Gastrocnemius medialis (tissue), 4 donors: ENCODE measurements around the gene ANO10. TPM values are rescaled to one million over a fixed set of nuclear protein-coding genes. Genes with fewer than 3 reads are reported as not detected.

ENCODE experiments used
- ATAC-seq, 2 donors: fragments of 150-250 bp; one replicate each; pipeline ENCODE4 v1.9.1; 2016
- DNase-seq, 2 donors: peaks; one replicate each; pipeline ENCODE4 v3.0.0-alpha.2; 2019
- H3K27ac ChIP-seq, 4 donors: fragments of 200-600 bp; sonication (generic); 1 replicate in 1 of 4; 2 replicates in 3 of 4; pipeline ENCODE4 v1.5.1; 2016 to 2018; ENCODE audit warnings: mild to moderate bottlenecking in 2 of 4, moderate library complexity in 1 of 4
- H3K27me3 ChIP-seq, 3 donors: fragments of 200-600 bp; sonication (generic) in 2 of 3; 1 replicate in 1 of 3; 2 replicates in 2 of 3; pipeline versions ENCODE4 v1.5.1 to v1.6.0; 2016 to 2019; ENCODE audit warnings: mild to moderate bottlenecking in 1 of 3, moderate library complexity in 1 of 3
- H3K36me3 ChIP-seq, 2 donors: fragments of 200-600 bp; sonication (generic) in 1 of 2; one replicate each; pipeline ENCODE4 v1.5.1; 2017 to 2018
- H3K4me1 ChIP-seq, 2 donors: fragments of 200-600 bp; sonication (generic) in 1 of 2; one replicate each; pipeline ENCODE4 v1.5.1; 2016 to 2017; ENCODE audit warnings: mild to moderate bottlenecking in 2 of 2
- H3K4me3 ChIP-seq, 4 donors: fragments of 200-600 bp; sonication (generic) in 3 of 4; 1 replicate in 1 of 4; 2 replicates in 3 of 4; pipeline ENCODE4 v1.5.1; 2016 to 2019; ENCODE audit warnings: mild to moderate bottlenecking in 2 of 4
- H3K9me3 ChIP-seq, 3 donors: fragments of 200-600 bp; sonication (generic) in 2 of 3; 1 replicate in 1 of 3; 2 replicates in 2 of 3; pipeline ENCODE4 v1.5.1; 2016 to 2019
- POLR2A ChIP-seq, 2 donors: fragments of 450-650 bp; IDR thresholded peaks; one replicate each; pipeline ENCODE4 v1.6.1; 2017; ENCODE audit warnings: antibody characterized with exemption in 2 of 2, mild to moderate bottlenecking in 2 of 2, moderate library complexity in 2 of 2
- in situ Hi-C, 4 donors: fragments of 200-750 bp; cut with MboI; loops; one replicate each; pipeline versions ENCODE4 v1.15.0 to v1.8.0; 2017; ENCODE audit warnings: low sequenced_read_pairs in 4 of 4
- intact Hi-C: fragments of 100-400 bp; cut with DNase I; formaldehyde crosslinking; loops from one replicate; pipeline ENCODE4 v1.15.1; 2023; ENCODE audit warnings: low total_unique reads
- total RNA-seq, 4 donors: library from RNA; depleted of rRNA; stranded (reverse); fragments of >200 nt; gene quantifications; one replicate each; pipeline versions ENCODE4 v1.1.0 to v1.2.3, GENCODE V29; 2016
- TF ChIP-seq, protein P1 (sequence below), 5 experiments: fragments of 450-650 bp in 3 of 5; fragments of 200-600 bp in 2 of 5; sonication (generic) in 2 of 5; IDR thresholded peaks in 4 of 5; conservative IDR thresholded peaks in 1 of 5; 1 replicate in 4 of 5; 2 replicates in 1 of 5; pipeline ENCODE4 v1.5.1; 2016 to 2019; ENCODE audit warnings: antibody characterized with exemption in 5 of 5, mild to moderate bottlenecking in 3 of 5, moderate library complexity in 3 of 5

The ANO10 gene
- total RNA-seq, 4 donors from 2014 or later: 6.9 to 8.1 (median 7.8) TPM

DNA sequence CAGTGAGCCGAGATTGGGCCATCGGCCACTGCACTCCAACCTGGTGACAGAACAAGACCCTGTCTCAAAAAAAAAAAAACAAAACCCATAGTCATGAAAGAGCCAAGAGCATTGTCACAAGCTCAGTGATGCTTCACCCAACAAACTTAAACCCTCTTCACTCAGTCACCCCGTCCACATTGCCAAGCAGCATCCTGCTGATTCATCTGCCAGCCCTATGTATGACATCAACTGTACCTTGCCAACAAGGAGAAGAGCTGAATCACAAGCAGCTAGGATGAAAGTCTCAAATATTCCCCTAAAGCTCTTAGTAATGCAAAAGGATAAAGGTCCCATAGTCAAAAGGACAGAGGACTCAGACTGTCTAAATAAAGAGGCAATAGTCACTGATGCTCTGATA is 90.0 kb downstream of the ANO10 start:
- H3K4me1 ChIP-seq: no peaks in the 10 kb centered on the region
- no peak overlapping the region for H3K4me3 ChIP-seq
- in situ Hi-C loops (no loop called here), intact Hi-C loops (no loop called here)
- TF ChIP-seq, protein P1, sequence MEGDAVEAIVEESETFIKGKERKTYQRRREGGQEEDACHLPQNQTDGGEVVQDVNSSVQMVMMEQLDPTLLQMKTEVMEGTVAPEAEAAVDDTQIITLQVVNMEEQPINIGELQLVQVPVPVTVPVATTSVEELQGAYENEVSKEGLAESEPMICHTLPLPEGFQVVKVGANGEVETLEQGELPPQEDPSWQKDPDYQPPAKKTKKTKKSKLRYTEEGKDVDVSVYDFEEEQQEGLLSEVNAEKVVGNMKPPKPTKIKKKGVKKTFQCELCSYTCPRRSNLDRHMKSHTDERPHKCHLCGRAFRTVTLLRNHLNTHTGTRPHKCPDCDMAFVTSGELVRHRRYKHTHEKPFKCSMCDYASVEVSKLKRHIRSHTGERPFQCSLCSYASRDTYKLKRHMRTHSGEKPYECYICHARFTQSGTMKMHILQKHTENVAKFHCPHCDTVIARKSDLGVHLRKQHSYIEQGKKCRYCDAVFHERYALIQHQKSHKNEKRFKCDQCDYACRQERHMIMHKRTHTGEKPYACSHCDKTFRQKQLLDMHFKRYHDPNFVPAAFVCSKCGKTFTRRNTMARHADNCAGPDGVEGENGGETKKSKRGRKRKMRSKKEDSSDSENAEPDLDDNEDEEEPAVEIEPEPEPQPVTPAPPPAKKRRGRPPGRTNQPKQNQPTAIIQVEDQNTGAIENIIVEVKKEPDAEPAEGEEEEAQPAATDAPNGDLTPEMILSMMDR (IDR thresholded peaks at IDR 0.05 in 4 of 5, conservative IDR thresholded peaks at IDR 0.05 in 1 of 5): no peak
- no peak for TF ChIP-seq POLR2A (IDR thresholded peaks at IDR 0.05)
- H3K27ac ChIP-seq: no peak overlapping the region
- ATAC-seq (no peak), DNase-seq (no peak)
- H3K9me3 ChIP-seq: no peaks in the 10 kb centered on the region
- H3K27me3 ChIP-seq: no peaks in the 10 kb centered on the region
- H3K36me3 ChIP-seq: no peaks in the 10 kb centered on the region

DNA sequence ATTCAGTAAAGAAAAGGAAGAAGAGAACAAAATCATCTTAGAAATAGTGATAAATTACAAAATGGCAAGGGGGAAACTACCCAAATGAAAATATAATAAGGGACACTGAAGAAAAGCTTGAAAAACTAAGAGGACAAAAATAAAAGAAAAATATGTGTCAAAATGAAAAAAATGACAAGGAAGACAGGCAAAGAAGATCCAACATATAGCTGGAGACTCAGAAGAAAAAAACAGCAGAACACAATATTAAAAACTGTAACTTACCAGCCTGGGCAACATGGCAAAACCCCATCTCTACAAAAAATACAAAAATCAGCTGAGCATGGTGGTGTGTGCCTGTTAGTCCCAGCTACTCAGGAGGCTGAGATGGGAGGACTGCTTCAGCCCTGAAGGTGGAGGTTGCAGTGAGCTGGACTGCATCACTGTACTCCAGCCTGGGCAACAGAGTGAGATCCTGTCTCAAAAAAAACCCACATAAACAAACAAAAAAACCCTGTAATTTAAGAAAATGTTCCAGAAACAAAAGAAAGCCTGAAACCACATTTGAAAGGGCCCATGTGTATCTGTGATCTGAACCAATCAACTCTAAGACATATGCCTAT is 93.2 kb downstream of the ANO10 start:
- ATAC-seq (no peak), DNase-seq (no peak)
- no peak overlapping the region for H3K27ac ChIP-seq
- H3K4me1 ChIP-seq: no peaks in the 10 kb centered on the region
- H3K27me3 ChIP-seq: no peaks in the 10 kb centered on the region
- intact Hi-C loops (no loop called here), in situ Hi-C loops (no loop called here)
- H3K4me3 ChIP-seq: no peak overlapping the region
- H3K36me3 ChIP-seq: no peaks in the 10 kb centered on the region
- no peaks in the 10 kb centered on the region for H3K9me3 ChIP-seq
- TF ChIP-seq POLR2A (IDR thresholded peaks at IDR 0.05): no peak
- TF ChIP-seq, protein P1 (IDR thresholded peaks at IDR 0.05 in 4 of 5, conservative IDR thresholded peaks at IDR 0.05 in 1 of 5): no peak

- no peaks in the 10 kb centered on the region for H3K4me1 ChIP-seq
- DNase-seq: no peak
- TF ChIP-seq POLR2A (IDR thresholded peaks at IDR 0.05): no peak
- TF ChIP-seq, protein P1 (IDR thresholded peaks at IDR 0.05 in 4 of 5, conservative IDR thresholded peaks at IDR 0.05 in 1 of 5): no peak
- H3K4me3 ChIP-seq: no peak overlapping the region
- no peak for ATAC-seq
- intact Hi-C loops: no loop called here
- in situ Hi-C loops: no loop called here
- H3K27me3 ChIP-seq: no peaks in the 10 kb centered on the region
- H3K36me3 ChIP-seq: no peaks in the 10 kb centered on the region
- no peak overlapping the region for H3K27ac ChIP-seq
- no peaks in the 10 kb centered on the region for H3K9me3 ChIP-seq
Observed at GRCh38 chr3:43526956-43527355, 94.9 kb downstream of the ANO10 start.

DNA sequence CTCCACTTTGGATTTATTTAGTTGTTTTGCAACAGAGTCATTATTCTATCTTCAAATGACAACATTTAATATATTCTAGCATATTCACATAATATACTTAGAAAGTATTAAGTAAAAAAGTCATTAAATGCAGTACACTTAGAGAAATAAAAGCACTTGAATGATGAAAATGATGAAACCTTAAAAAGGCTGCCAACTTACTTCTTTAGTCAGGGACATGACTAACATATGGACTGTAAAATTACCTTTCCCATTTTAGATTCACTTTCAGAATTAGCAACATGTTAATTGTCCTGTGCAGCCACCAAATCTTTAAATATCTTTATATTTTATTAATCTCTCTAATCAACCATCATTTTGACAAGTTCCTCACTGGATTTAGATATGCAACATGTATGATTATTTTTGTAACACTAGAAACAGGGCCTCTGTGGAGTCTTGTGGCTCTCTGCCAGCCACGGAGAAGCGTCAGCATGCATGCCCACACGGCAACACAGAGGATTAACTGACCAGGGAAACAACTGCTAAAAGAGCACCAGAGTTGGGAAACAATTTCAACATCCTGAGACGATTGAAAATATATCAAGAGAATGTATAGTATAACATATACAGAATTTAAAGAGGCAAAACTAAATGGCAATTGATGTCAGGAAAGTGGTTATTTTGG is 95.7 kb downstream of the ANO10 start:
- Histone ChIP-seq H3K9me3 (no peaks in the 10 kb centered on the region), H3K27me3 (no peaks in the 10 kb centered on the region), H3K4me1 (no peaks in the 10 kb centered on the region), H3K4me3 (no peak overlapping the region), H3K27ac (no peak overlapping the region), H3K36me3 (no peaks in the 10 kb centered on the region)
- intact Hi-C loops: no loop called here
- ATAC-seq (no peak), DNase-seq (no peak)
- in situ Hi-C loops: no loop called here
- TF ChIP-seq POLR2A (IDR thresholded peaks at IDR 0.05): no peak
- TF ChIP-seq, protein P1 (IDR thresholded peaks at IDR 0.05 in 4 of 5, conservative IDR thresholded peaks at IDR 0.05 in 1 of 5): no peak
